ENCODE results near the gene ARID3A.

DNA sequence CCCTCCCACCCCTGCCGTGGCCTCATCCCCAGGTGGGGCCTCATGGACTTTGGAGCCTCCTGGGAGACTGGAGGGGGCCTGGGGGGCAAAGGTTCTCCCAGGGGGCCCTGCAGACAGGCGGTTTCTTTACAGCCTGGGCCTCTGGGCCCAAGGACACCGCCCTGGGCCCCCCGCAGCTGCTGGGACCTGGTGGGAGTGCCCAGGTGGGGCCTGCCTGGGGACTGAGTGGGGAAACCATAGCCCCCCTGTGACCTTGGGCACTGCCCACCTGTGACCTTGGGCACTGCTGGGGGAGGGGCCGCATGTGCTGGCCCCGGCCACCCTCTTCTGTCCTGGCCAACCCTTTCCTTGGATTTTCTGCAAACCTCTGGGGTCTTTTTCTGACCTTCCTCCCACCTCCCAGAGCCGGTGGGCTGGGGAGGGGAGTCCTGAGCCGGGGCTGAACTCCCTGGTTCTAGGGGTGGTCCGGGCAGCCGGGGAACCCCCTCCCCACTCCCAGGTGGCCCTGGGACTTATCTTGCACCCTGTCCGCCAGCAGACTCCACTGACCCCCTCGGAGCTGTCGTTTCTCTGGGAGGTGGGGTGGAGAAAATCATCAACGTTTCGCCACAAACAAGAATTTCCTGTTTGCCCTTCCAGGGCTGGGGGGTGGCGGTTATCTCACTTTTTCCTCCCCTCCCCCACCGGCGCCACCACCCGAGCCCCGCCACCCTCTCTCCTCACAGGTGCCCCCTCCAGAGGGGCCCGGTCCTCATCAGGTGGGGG, 27.0 kb downstream of the ARID3A start:
- TF ChIP-seq CTCF (IDR thresholded peaks at IDR 0.05) (no peak), POLR2A (IDR thresholded peaks at IDR 0.05) (no peak)
